H9 (cell line): Measurements from ENCODE around the gene CCT7. TPM values are rescaled to one million over a fixed set of nuclear protein-coding genes. Genes with fewer than 3 reads are reported as not detected.

Experiments
- DNase-seq: peaks from one replicate; pipeline ENCODE4 v3.0.0-alpha.2; 2017
- H2AFZ ChIP-seq: one replicate; pipeline ENCODE4 v1.6.1; 2013; ENCODE audit warnings: mild to moderate bottlenecking, low read length, control low read depth, moderate library complexity
- H2AK5ac ChIP-seq: 2 replicates; pipeline ENCODE4 v1.6.1; 2013; ENCODE audit warnings: low read length, control low read depth, mixed read lengths; ENCODE audit not compliant: insufficient read length
- H2BK120ac ChIP-seq: one replicate; pipeline ENCODE4 v1.6.1; 2013; ENCODE audit warnings: low read depth, mild to moderate bottlenecking, low read length, control low read depth, inconsistent platforms; ENCODE audit not compliant: poor library complexity, severe bottlenecking
- H2BK12ac ChIP-seq: 2 replicates; pipeline ENCODE4 v1.6.1; 2013; ENCODE audit warnings: low read length, control low read depth, mixed read lengths, low read depth; ENCODE audit not compliant: insufficient read length
- H2BK15ac ChIP-seq: 2 replicates; pipeline ENCODE4 v1.6.1; 2013; ENCODE audit warnings: low read depth, low read length, control low read depth
- H2BK20ac ChIP-seq: one replicate; pipeline ENCODE4 v1.6.1; 2013; ENCODE audit warnings: low read depth, mild to moderate bottlenecking, low read length, control low read depth, inconsistent platforms; ENCODE audit not compliant: poor library complexity, severe bottlenecking
- H2BK5ac ChIP-seq: 2 replicates; pipeline ENCODE4 v1.6.1; 2013; ENCODE audit warnings: low read length, control low read depth, mixed read lengths; ENCODE audit not compliant: insufficient read length
- H3K14ac ChIP-seq: 2 replicates; pipeline ENCODE4 v1.6.1; 2013; ENCODE audit warnings: low read length, control low read depth; ENCODE audit not compliant: insufficient read depth
- H3K18ac ChIP-seq: 2 replicates; pipeline ENCODE4 v1.6.1; 2013; ENCODE audit warnings: low read depth, mild to moderate bottlenecking, mixed read lengths, low read length, control low read depth; ENCODE audit not compliant: insufficient read length
- H3K23ac ChIP-seq: 2 replicates; pipeline ENCODE4 v1.6.1; 2013; ENCODE audit warnings: low read length, control low read depth, mixed read lengths, low read depth; ENCODE audit not compliant: insufficient read length
- H3K23me2 ChIP-seq: 2 replicates; pipeline ENCODE4 v1.6.1; 2013; ENCODE audit warnings: low read depth, mild to moderate bottlenecking, mixed read lengths, low read length, control low read depth; ENCODE audit not compliant: insufficient read length, poor library complexity, severe bottlenecking
- H3K27ac ChIP-seq: 2 replicates; pipeline ENCODE4 v1.5.1; 2013; ENCODE audit warnings: low read length, control low read depth, mixed read lengths, low read depth; ENCODE audit not compliant: insufficient read length
- H3K27me3 ChIP-seq: 2 replicates; pipeline ENCODE4 v1.6.1; 2013; ENCODE audit warnings: low read length, control low read depth, inconsistent platforms; ENCODE audit not compliant: insufficient read depth
- H3K4ac ChIP-seq: 2 replicates; pipeline ENCODE4 v1.6.1; 2013; ENCODE audit warnings: low read depth, mild to moderate bottlenecking, control low read depth, inconsistent platforms, low read length, moderate library complexity
- H3K4me1 ChIP-seq: 2 replicates; pipeline ENCODE4 v1.6.1; 2013; ENCODE audit warnings: low read length, control low read depth, inconsistent platforms; ENCODE audit not compliant: insufficient read depth
- H3K4me2 ChIP-seq: 2 replicates; pipeline ENCODE4 v1.6.1; 2013; ENCODE audit warnings: low read length, control low read depth, mixed read lengths; ENCODE audit not compliant: insufficient read length, insufficient read depth
- H3K56ac ChIP-seq: 2 replicates; pipeline ENCODE4 v1.6.1; 2013; ENCODE audit warnings: low read depth, mild to moderate bottlenecking, mixed read lengths, low read length, control low read depth; ENCODE audit not compliant: insufficient read length
- H3K79me1 ChIP-seq: 2 replicates; pipeline ENCODE4 v1.6.1; 2013; ENCODE audit warnings: low read depth, mild to moderate bottlenecking, moderate library complexity, low read length, control low read depth, inconsistent platforms; ENCODE audit not compliant: insufficient read depth, poor library complexity, severe bottlenecking
- H3K79me2 ChIP-seq: 2 replicates; pipeline ENCODE4 v1.6.1; 2013; ENCODE audit warnings: low read length, control low read depth, inconsistent platforms; ENCODE audit not compliant: insufficient read depth
- H3K9ac ChIP-seq: 2 replicates; pipeline ENCODE4 v1.6.1; 2013; ENCODE audit warnings: low read length, control low read depth, mixed read lengths; ENCODE audit not compliant: insufficient read length; ENCODE audit errors: extremely low read depth
- H3K9me3 ChIP-seq: one replicate; pipeline ENCODE4 v1.6.1; 2013; ENCODE audit warnings: low read depth, low read length, inconsistent platforms; ENCODE audit not compliant: control insufficient read depth
- H3T11ph ChIP-seq: one replicate; pipeline ENCODE4 v1.6.1; 2013; ENCODE audit warnings: mild to moderate bottlenecking, low read length, control low read depth, inconsistent platforms
- H4K20me1 ChIP-seq: one replicate; pipeline ENCODE4 v1.6.1; 2013; ENCODE audit not compliant: control insufficient read depth, insufficient read length, insufficient read depth
- H4K5ac ChIP-seq: 2 replicates; pipeline ENCODE4 v1.6.1; 2013; ENCODE audit warnings: low read depth, mild to moderate bottlenecking, mixed read lengths, low read length, control low read depth; ENCODE audit not compliant: insufficient read length
- H4K8ac ChIP-seq: replicated peaks from 2 replicates; pipeline ENCODE4 v1.6.1; 2013; ENCODE audit warnings: low read length, control low read depth, mixed read lengths, low read depth; ENCODE audit not compliant: insufficient read length
- H4K91ac ChIP-seq: 2 replicates; pipeline ENCODE4 v1.6.1; 2013; ENCODE audit warnings: low read depth, mild to moderate bottlenecking, moderate library complexity, mixed read lengths, low read length, control low read depth; ENCODE audit not compliant: insufficient read length
- H3K27ac Mint-ChIP-seq, 3 experiments: 2 replicates in 2 of 3; 3 replicates in 1 of 3; pipeline ENCODE4 v1.8.0; 2020 to 2021; ENCODE audit warnings: mixed read lengths in 3 of 3, mild to moderate bottlenecking in 1 of 3, moderate library complexity in 1 of 3
- H3K27me3 Mint-ChIP-seq: 2 replicates; pipeline ENCODE4 v1.8.0; 2021; ENCODE audit warnings: low read depth, mild to moderate bottlenecking, moderate library complexity, mixed read lengths
- H3K36me3 Mint-ChIP-seq, 3 experiments: 2 replicates in 2 of 3; 3 replicates in 1 of 3; pipeline ENCODE4 v1.8.0; 2020 to 2021; ENCODE audit warnings: low read depth in 3 of 3, mixed read lengths in 3 of 3; ENCODE audit not compliant: insufficient read depth in 1 of 3
- H3K4me1 Mint-ChIP-seq, 2 experiments: 2 replicates each; pipeline ENCODE4 v1.8.0; 2020; ENCODE audit warnings: mixed read lengths in 2 of 2
- H3K4me3 Mint-ChIP-seq, 2 experiments: 2 replicates in 1 of 2; 3 replicates in 1 of 2; pipeline ENCODE4 v1.8.0; 2020 to 2021; ENCODE audit warnings: mild to moderate bottlenecking in 2 of 2, mixed read lengths in 2 of 2, moderate library complexity in 1 of 2
- H3K9me3 Mint-ChIP-seq, 2 experiments: 2 replicates in 1 of 2; 3 replicates in 1 of 2; pipeline ENCODE4 v1.8.0; 2020; ENCODE audit warnings: mild to moderate bottlenecking in 2 of 2, mixed read lengths in 2 of 2, moderate library complexity in 1 of 2
- WGBS: extraction: QIAGEN DNeasy Blood & Tissue Kit; methylation state at CpG from one replicate; pipeline ENCODE4 v1.1.7; 2013; ENCODE audit warnings: missing lambda C conversion rate, low lambda C conversion rate, mixed read lengths; ENCODE audit not compliant: insufficient read length; ENCODE audit errors: extremely low coverage; 5-methylcytosine and 5-hydroxymethylcytosine counted together
- total RNA-seq: library from RNA; stranded (reverse); gene quantifications from 2 replicates; pipeline ENCODE4 v1.2.1, GENCODE V29; 2021
- TF ChIP-seq, protein P1 (sequence below): fragments of 200-600 bp; sonication (generic); conservative IDR thresholded peaks from 3 replicates; pipeline ENCODE4 v1.8.0; 2021; ENCODE audit warnings: antibody characterized with exemption, mild to moderate bottlenecking

The CCT7 gene
- total RNA-seq, 1 experiment from 2014 or later = 500 TPM

GRCh38 chr2:73223821-73224220 is 10.3 kb upstream of the CCT7 start:
- H3K27me3 ChIP-seq = no peaks in the 10 kb centered on the region
- no peak overlapping the region for H4K8ac ChIP-seq
- H3K23me2 ChIP-seq = no peaks in the 10 kb centered on the region
- H2AFZ ChIP-seq = no peak overlapping the region
- no peak overlapping the region for H3K18ac ChIP-seq
- no peak overlapping the region for H3K14ac ChIP-seq
- H3K23ac ChIP-seq = no peak overlapping the region
- no peak overlapping the region for H2BK120ac ChIP-seq
- no peak overlapping the region for H4K5ac ChIP-seq
- H3K4me1 Mint-ChIP-seq = no peaks in the 10 kb centered on the region
- no peaks in the 10 kb centered on the region for H3K27me3 Mint-ChIP-seq
- no peak overlapping the region for H2BK20ac ChIP-seq
- H2BK12ac ChIP-seq = no peak overlapping the region
- no peak overlapping the region for H3T11ph ChIP-seq
- H3K27ac Mint-ChIP-seq = no peak overlapping the region
- no peaks in the 10 kb centered on the region for H3K79me2 ChIP-seq
- no peak overlapping the region for H3K4me2 ChIP-seq
- H4K20me1 ChIP-seq = no peaks in the 10 kb centered on the region
- no peak overlapping the region for H3K4me3 Mint-ChIP-seq
- DNase-seq = no peak
- no peaks in the 10 kb centered on the region for H3K9me3 ChIP-seq
- H2AK5ac ChIP-seq = no peak overlapping the region
- H2BK15ac ChIP-seq = no peak overlapping the region
- no peak overlapping the region for H3K4ac ChIP-seq
- no peak overlapping the region for H2BK5ac ChIP-seq
- peaks cover 13 to 55% (median 51%) of the 10 kb centered on the region in 3 experiments; a peak in 6 of 7 replicates for H3K36me3 Mint-ChIP-seq
- WGBS = no CpG with 5 or more reads among the region's 4 CpGs
- H3K56ac ChIP-seq = no peak overlapping the region
- H3K79me1 ChIP-seq = peaks cover 4% of the 10 kb centered on the region
- no peaks in the 10 kb centered on the region for H3K4me1 ChIP-seq
- no peaks in the 10 kb centered on the region for H3K9me3 Mint-ChIP-seq
- TF ChIP-seq, protein P1, sequence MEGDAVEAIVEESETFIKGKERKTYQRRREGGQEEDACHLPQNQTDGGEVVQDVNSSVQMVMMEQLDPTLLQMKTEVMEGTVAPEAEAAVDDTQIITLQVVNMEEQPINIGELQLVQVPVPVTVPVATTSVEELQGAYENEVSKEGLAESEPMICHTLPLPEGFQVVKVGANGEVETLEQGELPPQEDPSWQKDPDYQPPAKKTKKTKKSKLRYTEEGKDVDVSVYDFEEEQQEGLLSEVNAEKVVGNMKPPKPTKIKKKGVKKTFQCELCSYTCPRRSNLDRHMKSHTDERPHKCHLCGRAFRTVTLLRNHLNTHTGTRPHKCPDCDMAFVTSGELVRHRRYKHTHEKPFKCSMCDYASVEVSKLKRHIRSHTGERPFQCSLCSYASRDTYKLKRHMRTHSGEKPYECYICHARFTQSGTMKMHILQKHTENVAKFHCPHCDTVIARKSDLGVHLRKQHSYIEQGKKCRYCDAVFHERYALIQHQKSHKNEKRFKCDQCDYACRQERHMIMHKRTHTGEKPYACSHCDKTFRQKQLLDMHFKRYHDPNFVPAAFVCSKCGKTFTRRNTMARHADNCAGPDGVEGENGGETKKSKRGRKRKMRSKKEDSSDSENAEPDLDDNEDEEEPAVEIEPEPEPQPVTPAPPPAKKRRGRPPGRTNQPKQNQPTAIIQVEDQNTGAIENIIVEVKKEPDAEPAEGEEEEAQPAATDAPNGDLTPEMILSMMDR = no peak
- H3K27ac ChIP-seq = no peak overlapping the region
- no peak overlapping the region for H4K91ac ChIP-seq
- no peak overlapping the region for H3K9ac ChIP-seq
